GM21723 (cell line): Measurements from ENCODE around the gene STAT5B.
A peak's percentile ranks its signal among the peaks of the same experiment; 100 is the strongest.
"Not testable (repeated sequence)": the region's sequence is repeated elsewhere in the genome, so short reads cannot be mapped to it uniquely, and the experiment has no call there.

ENCODE experiments used
- ATAC-seq: cut with Tn5 transposase; IDR thresholded peaks from one replicate; pipeline ENCODE4 v1.9.1; 2021; ENCODE audit warnings: mild to moderate bottlenecking, moderate library complexity; ENCODE audit not compliant: unreplicated experiment

STAT5B gene

DNA sequence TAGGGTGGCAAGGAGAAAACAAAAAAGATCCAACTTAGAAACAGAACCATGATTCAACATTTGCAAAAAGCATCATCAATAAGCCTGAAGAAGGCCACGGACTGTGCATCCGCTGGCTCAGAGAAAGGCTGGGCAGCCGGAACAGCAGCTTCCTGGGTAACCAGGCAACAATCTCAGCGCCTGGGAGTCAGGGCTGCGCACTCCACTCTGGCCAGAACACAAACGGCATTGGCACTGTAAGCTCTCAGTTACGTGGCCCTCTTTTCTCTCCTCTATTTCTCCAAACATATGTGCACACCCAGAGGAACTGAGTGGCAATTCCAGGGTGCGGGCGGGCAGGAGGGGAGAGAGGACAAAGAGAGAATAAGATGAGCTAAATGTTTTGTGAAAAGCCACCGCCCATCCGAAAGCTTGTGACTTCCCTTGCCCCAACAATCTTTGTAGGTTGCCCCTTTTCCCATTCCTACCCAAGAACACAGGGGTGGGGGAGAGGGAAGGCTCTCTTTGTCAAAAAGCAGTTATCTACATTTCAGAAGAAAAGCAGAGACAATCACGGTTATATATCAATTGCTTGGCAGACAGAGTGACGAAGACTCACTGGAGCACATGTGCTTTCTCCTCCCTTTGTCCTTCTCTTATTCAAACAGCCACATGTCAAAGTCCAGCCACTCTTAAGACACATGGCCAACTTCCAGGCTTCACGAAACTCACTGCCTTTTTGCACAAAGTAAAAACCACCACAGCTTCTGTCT, 75.3 kb downstream of the STAT5B start:
- no peak for ATAC-seq

DNA sequence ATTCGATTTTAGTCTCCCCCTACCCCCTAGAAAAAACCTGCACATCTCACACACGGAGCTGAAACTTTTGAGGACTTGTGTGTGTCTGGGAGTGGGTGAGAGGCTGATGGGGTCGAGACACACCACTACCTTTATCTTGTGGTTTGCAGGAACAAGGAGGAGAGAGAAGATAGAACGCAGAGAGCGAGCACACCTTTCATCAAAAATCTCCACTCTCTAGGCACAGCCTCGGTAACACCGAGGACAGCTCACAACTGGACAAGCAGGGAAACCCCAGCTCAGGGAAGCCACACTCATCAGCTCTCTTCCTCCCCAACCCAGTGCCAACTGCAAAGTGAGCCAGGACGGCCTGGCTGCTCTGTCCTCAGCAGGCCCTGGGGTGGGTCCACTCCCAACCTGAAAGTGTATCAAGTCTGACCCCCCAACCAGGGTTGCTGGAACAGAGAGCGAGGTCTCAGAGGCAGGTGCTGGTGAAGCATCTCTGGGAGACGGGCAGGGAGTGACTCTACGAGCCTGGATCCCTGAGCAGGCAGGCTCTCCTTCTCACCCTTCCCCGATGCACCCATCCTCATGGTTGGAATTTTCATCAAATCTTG, 76.7 kb downstream of the STAT5B start:
- no peak for ATAC-seq

DNA sequence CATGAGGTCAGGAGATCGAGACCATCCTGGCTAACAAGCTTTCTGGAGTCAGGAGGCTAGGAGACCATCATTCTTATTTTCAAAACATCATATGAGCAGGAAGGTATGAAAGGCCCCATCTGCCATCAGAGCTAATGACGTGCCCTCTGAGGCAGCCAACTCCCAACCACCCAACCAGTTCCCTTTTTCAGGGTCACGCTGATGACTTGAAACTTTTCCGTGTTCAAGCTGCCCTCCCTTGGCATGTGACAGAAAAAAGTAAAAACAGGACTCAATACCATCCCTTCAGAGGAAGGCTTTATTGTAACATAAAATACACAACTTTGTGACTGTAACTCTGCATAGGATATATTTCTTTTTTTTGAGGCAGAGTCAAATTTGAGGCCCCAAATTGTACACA, 77.3 kb downstream of the STAT5B start:
- ATAC-seq = no peak

DNA sequence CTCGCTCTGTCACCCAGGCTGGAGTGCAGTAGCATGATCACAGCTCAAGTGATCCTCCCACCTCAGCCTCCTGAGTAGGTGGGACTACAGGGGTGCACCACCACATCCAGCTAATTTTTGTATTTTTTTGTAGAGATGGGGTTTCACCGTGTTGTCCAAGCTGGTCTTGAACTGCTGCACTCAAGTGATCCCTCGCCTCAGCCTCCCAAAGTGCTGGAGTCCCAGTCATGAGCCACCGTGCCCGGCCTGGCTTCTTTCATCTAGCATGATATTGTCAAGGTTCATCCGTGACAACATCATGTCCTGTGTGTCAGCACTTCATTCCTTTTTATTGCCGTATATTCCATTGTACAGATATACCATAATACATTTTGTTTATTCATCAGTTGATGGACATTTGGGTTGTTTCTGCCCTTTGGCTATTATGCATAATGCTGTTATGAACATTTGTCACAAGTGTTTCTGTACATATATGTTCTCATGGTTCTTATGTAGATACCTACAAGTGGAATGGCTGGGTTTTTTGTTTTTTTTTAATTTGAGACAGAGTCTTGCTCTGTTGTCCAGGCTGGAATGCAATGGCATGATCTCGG, 78.5 kb downstream of the STAT5B start:
- ATAC-seq = no peak

DNA sequence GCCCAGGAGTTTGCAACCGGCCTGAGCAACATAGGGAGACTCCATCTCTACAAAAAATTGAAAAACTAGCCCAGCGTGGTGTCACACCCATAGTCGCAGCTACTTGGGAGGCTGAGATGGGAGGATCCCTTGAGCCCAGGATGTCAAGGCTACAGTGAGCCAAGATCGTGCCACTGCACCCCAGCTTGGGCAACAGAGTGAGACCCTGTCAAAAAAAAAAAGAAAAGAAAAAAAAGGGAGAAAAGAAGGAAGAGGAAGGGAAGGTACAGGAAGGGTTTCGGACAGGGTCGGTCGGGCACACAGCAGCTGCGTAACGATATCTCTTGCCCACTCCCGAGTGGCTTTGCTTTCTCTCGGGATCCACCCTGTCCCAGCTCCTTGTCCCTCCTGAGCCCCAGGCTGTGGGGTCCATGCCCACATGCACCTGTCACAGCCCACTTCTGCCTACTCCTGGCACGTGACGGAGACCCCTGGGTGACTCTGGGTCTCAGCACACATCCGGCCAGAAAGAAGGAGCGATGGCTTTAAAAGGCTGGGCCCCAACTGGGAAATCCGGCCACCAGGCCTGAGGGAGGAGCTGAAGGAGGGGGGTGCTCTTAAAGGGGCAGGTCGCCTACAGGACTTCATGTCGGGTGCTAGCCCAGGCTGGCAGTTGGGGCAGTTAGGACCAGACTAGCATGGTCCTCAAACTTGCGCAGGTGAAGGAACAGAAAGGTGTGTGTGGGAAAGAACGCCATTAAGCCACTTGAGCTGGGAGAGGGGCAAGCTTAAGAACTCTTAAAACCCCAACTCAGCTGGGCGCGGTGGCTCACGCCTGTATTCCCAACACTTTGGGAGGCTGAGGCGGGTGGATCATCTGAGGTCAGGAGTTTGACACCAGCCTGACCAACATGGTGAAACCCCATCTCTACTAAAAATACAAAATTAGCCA, 82.0 kb downstream of the STAT5B start, which contains the start of gene GHDC:
Gene GHDC, minus strand, starts transcription at position 526 of the 931 bp plus-strand sequence. CDS start 913 bp downstream, outside the sequence.
- ATAC-seq = peak; percentile 80

DNA sequence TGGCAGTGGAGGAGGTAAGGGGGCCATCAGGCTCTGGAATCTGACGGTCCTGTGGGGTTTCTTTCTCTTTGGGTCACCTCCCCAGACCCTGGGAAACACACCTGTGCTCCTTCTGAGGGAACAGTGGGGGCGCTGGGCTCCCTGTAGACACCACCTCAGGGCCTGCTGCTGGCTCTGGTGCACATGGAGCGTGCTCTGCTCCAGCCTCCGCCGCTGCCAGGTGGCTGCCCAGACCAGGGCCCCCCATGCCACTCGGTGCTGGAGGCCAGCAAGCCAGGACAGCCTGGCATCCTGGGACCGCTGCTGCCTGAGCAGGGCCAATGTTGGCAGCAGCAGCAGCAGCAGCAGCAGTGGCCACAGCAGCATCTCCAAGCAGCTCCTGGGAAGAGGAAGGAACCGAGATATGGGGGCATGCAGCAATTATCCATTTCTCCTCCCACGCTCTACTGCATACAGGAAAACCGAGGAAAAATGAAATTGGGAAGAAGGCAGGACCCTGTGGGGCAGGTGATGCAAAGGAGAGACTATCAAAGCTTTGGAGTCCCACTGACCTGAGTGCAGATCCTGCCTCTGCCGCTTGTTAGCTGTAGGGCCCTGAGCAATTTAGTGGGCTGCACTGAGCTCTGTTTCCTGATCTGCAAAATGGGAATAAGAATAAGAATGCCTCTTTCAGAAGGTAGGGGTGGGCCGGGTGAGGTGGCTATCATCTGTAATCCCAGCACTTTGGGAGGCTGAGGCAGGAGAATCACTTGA, 82.8 kb downstream of the STAT5B start:
- ATAC-seq = no peak

DNA sequence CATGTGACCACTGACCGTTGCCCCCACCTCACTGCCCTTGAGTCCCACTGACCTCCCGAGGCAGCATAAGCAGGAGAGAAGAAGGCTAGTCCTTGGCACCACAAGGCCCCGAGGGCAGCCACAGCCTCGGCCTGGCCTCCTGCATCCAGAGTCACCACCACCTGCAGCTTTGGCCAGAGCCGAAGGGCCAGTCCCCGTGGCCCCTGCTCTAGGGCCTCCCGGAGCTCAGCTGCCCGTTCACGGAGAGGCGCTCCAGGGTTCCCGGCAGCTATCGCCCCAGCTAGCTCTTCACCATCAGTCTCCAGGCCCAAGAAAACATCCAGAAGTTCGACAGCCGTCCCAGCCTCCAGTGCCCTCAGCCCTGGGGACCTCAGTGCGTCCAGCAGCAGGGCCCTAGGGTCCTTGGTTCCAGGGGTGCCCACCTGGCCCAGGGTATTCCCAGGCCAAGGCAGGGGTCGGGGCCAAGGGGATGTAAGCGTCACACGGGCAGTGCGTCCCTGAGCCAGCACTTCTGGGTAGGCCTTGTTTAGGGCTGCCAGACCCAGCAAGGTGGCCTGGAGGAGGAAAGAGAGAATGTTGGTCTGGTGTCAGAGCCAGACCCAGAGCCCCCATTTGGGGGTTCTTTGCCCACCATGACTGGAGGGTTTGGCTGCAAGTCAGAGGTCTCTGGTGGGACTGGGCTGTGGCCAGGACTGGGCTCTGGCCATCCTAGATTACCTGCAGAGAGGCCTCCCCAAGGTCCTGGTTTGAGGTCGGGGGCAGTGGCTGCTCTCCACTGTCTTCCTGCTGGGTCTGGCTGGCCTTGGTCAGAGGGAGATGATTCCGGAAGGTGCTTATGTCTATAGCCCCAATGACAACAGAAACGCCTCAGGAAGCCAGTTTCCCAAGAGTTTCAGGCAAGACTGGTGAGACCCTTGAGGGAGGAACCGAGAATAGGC, 83.7 kb downstream of the STAT5B start:
- no peak for ATAC-seq

DNA sequence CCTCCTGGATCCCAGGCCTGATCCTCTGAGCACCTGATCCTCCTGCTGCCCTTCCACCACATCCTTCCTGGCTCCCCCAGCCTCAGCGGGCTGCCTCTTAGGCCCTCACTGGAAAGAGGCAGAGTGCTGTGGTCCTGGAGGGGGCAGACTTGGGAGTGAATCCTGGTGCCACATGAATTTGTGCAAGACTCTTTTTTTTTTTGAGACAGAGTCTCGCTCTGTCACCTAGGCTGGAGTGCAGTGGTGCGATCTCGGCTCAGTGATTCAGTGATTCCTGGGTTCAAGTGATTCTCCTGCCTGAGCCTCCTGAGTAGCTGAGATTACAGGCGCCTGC, 84.9 kb downstream of the STAT5B start:
- ATAC-seq = no peak

DNA sequence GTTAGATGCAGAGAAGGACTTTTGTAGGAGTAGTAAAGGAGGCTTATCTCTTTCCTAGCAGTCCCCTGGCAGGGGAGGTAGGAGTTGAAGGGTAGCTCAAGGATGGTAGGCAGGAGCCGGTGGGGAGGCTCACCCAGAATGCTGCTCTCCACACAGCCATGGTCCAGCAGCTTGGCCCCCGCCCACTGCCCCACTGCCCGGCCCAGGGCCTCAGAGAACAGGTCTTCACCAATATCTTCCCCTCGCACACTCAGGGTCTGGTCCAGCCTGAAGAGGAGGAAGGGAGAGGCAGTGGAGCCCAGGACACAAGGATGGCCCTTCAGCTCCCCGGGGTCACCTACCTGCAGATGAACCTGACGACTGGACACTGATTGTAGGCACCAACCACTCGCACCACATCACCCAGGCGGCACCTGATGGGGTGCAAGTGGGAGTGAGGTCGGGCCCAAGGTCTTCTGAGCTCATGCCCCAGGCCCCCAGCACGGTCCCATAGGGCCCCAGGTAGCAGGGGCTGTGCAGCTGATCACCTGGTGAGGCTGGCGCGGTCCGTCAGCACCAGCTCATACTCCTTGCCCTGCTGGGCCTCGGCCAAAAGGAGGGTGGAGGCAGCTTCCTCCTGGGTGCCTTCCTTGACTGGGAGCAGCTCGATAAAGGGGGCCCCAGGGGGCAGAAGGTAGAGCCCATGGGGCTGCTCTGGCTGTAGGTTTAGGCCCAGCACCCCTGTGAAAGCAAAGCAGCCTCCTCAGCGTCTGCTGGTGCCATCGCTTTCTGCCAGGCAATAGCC, 85.5 kb downstream of the STAT5B start:
- no peak for ATAC-seq

DNA sequence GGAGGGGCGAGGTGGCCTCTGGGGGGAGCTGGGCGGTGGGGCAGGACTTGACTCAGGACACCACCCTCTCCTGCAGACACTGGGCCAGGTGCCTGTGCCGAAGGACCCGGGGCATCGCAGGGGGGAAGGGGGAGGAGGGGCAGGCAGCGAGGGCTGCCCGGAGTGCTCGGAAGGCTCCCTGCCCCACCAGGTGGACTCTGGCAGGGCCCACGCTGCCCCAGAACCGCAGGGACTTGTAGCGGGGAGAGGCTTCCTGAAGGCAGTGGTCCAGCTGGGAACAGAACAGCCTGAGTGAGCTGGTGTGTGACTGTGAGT, 86.6 kb downstream of the STAT5B start:
- no peak for ATAC-seq

DNA sequence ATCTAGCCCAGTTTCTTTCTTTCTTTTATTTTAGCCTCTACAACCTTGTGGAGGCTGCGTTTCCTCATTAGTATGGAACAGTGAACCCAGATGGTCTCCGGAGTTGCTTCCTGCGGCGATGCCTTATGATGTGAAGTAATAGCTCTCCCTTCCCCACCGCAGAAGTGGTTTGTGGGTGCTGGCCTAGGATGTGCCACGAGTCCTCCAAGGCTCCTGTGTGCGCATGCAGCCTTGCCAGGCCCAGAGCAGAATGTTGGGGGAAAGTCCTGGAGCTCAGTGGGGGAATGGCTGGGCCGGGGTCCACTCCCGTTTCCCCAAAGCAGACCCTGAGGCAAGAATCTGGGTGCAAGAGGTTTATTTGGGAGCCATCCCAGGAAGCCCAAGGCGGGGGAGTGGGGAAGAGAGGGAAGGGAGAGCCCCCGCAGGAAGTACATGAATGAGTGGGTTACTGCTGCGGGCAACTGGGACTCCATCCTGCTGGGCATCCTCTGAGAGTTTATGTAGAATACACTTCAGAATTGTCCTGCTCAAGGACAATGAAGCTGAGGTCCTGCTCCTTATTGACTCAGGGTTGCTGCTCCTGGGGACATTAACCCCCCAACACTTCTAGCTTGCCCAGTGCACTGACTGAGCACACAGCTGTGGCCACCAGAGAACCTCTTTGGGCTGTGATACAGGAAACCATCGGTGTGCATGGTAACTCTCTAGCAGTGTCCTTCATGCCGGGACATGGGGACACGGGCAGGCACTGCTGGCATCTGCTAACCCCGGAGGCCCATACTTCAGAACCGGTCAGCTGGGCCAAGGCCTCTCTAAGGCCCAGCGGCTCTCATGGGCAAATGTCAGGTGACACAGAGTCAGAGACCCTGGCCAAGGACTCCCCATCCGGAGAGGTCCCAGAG, 87.2 kb downstream of the STAT5B start:
- ATAC-seq = no peak

DNA sequence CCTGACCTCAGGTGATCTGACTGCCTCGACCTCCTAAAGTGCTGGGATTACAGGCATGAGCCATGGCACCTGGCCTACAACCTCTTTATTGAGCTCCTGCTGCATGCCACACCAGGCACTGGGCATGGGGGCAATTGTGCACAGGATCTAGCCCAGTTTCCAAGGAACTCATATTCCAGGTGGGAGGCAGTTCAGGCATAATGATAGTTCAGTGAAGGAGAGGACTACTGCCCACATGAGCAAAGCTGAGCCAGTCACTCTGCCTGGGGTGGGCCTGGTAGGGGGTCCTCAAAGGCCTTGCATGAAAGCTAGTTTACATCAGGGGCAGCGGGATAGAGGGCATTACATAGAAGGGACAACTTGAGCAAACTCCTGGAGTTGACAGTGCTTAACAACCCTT, 88.4 kb downstream of the STAT5B start:
- ATAC-seq = no peak

DNA sequence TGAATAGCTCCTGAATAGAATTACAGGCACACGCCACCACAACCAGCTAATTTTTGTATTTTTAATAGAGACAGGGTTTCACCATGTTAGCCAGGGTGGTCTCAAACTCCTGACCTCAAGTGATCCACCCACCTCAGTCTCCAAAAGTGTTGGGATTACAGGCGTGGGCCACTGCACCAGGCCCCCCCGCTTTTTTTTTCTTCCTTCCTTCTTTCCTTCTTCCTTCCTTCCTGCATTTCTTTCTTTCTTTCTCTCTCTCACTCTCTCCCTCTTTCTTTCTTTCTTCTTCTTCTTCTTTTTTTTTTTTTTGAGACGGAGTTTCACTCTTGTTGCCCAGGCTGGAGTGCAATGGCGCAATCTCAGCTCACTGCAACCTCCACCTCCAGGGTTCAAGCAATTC, 90.0 kb downstream of the STAT5B start:
- ATAC-seq = not testable (repeated sequence)

DNA sequence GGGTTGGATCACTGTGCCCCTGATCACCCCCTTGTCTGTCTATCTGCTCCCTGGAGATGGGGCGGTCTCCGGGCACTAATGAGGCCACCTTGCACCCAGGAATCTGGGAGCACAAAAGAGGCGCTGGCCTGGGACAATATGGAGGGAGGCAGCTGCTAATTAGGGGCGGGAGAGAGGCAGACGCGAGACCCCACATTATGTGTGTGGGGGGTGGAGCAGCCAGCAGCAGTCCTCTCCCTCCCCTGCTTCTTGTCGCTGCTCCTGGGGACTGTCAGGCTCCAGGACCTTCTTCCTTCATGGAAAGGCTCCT, 90.6 kb downstream of the STAT5B start:
- ATAC-seq = no peak

DNA sequence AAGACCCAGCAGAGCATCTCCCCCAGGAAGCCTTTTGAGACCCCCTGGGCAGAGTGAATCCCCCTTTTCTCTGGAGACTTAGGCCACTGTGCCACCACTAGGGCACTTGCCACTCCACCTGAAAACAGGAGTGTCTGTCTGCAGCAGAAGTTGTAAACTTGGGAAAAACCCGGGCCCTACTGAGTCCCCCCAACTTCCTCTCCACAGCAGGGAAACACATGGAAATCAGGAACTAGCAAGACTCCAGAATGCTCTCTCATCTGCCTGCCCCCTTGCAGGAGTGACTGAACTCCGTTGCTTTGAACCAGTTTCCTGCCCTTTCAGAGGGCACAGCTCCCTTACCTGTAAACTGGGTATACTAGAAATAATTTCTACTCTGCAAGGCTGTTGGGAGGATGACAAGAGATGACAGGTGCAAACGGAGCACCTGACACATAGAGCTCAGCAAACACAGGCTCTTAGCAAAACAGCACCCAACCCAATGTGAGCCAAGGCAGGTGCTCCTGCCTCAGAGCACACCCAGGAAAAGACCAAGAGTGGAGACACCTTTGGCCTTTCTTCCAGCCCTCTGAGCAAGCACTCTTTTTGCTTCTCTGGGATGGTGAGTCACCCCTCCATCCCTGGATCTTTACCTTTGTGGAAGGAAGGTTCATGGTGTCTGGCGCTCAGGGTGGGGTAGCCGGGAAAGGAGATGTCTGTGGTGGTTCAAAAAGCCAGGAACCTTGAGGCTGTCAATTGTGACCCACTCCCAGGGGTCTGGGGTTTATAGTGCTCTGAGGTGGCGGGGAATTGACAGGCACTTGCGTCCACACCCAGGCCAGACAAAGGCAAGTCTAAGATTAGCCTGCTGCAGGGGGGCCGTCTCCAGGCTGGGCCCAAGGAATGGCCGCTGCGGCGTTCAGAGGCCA, 91.2 kb downstream of the STAT5B start, which contains the start of gene HCRT:
Gene HCRT, minus strand, starts transcription at position 740 of the 908 bp plus-strand sequence. Its CDS starts 87 bp downstream, at position 653.
- ATAC-seq = no peak

DNA sequence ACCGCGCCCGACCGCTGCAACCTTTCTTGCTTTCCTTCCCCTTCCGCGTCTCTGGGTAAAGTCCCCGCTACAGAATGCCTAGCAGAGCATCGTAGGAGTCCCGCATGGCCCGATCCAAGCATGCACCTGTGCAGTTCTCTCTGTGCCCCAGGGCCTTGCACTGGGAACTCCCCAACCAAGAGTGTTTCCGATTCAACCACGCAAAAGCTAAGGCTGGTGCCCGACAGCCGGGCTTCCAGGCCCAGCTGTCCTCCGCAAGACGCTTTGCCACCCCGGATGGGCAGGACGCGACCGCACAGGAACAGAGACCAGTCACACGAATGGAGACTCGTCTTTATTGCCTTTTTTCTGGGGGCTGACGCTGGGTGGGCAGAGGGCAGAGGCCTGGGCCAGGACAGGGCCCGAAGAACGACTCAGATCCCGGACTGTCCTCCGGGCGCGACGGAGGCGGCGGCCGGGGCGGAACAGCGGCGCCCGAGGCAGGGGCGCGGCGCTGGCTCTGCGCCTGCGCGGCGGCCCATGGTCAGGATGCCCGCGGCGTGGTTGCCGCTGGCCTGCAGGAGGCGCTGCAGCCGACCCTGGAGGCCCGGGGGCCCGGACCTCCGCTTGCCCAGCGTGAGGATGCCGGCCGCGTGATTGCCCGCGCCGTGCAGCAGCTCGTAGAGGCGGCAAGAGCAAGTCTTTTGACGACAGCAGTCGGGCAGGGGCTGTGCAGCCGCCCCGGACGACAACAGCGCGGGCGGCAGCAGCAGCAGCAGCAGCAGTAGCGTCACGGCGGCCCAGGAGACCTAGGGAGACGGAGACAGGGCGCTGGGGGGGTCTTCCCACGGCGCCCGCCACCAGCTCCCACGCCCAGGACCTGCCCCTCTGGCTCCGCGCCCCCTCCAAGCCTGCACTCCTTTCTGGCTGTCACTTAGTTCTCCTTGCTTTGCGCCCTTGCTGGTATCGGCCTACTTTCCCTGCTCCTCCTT, 92.2 kb downstream of the STAT5B start:
- ATAC-seq = peak; percentile 67
